Lower lobe of right lung (tissue), 2 donors: ENCODE data around the gene SULT4A1. TPM values are rescaled to one million over a fixed set of nuclear protein-coding genes. Genes with fewer than 3 reads are reported as not detected.

Experiments
- ATAC-seq, 2 donors: fragments of 200-7000 bp; cut with Tn5 transposase; one replicate each; pipeline ENCODE4 v1.9.1; 2020 to 2022; ENCODE audit warnings: mild to moderate bottlenecking in 2 of 2, moderate library complexity in 2 of 2
- DNase-seq: peaks from one replicate; pipeline ENCODE4 v3.0.0-alpha.2; 2020
- H3K27ac ChIP-seq: fragments of 200-600 bp; one replicate; pipeline ENCODE4 v1.8.0; 2022
- H3K27me3 ChIP-seq: fragments of 200-600 bp; one replicate; pipeline ENCODE4 v1.8.0; 2022; ENCODE audit warnings: low read depth
- H3K36me3 ChIP-seq: fragments of 200-600 bp; one replicate; pipeline ENCODE4 v1.8.0; 2022; ENCODE audit warnings: mild to moderate bottlenecking
- H3K4me1 ChIP-seq: fragments of 200-600 bp; one replicate; pipeline ENCODE4 v1.8.0; 2022
- H3K4me3 ChIP-seq: fragments of 200-600 bp; one replicate; pipeline ENCODE4 v1.8.0; 2022; ENCODE audit warnings: mild to moderate bottlenecking
- H3K9me3 ChIP-seq: fragments of 200-600 bp; one replicate; pipeline ENCODE4 v1.8.0; 2022
- intact Hi-C: fragments of 100-400 bp; cut with DNase I; formaldehyde crosslinking; loops from one replicate; pipeline ENCODE4 v1.11.0; 2022
- total RNA-seq: library from RNA; stranded (reverse); fragmentation: NEBNext Ultra II Directional; extraction: Animal tissue kit (Norgen Biotek cat#: 25700); gene quantifications from one replicate; pipeline ENCODE4 v1.2.1, GENCODE V29; 2021
- TF ChIP-seq, protein P1 (sequence below): fragments of 200-600 bp; IDR thresholded peaks from one replicate; pipeline ENCODE4 v1.8.0; 2022; ENCODE audit warnings: antibody characterized with exemption, mild to moderate bottlenecking
- donor health status: DM: no; HTN: yes; CAD: no; lungs with severe emphysema.

The SULT4A1 gene
- total RNA-seq, 1 donor from 2014 or later, result not detected

DNA sequence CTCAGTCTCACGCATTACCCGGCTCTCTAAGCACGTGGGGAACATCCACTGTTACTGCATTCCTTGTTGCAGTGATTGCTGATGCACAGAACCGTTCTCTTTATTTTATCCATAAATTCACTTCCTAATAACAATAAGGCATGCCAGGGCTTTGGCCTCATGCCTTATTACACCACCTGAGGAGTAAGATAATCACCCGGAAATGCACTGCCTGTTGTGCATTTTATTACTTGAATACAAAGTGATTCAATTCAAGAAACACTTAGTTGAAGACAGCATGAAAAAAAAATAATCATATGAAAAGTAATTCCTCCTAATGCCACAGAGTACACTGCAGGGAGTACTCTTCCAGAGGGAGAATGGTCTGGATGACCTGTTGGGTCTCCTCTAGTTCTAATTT is 69.4 kb downstream of the SULT4A1 start:
- Histone ChIP-seq H3K4me1 (no peaks in the 10 kb centered on the region), H3K27me3 (no peaks in the 10 kb centered on the region), H3K4me3 (no peak overlapping the region), H3K27ac (no peak overlapping the region), H3K9me3 (no peaks in the 10 kb centered on the region), H3K36me3 (no peaks in the 10 kb centered on the region)
- no peak for ATAC-seq
- intact Hi-C loops, result no loop called here
- DNase-seq, result no peak
- TF ChIP-seq, protein P1, sequence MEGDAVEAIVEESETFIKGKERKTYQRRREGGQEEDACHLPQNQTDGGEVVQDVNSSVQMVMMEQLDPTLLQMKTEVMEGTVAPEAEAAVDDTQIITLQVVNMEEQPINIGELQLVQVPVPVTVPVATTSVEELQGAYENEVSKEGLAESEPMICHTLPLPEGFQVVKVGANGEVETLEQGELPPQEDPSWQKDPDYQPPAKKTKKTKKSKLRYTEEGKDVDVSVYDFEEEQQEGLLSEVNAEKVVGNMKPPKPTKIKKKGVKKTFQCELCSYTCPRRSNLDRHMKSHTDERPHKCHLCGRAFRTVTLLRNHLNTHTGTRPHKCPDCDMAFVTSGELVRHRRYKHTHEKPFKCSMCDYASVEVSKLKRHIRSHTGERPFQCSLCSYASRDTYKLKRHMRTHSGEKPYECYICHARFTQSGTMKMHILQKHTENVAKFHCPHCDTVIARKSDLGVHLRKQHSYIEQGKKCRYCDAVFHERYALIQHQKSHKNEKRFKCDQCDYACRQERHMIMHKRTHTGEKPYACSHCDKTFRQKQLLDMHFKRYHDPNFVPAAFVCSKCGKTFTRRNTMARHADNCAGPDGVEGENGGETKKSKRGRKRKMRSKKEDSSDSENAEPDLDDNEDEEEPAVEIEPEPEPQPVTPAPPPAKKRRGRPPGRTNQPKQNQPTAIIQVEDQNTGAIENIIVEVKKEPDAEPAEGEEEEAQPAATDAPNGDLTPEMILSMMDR, result no peak

DNA sequence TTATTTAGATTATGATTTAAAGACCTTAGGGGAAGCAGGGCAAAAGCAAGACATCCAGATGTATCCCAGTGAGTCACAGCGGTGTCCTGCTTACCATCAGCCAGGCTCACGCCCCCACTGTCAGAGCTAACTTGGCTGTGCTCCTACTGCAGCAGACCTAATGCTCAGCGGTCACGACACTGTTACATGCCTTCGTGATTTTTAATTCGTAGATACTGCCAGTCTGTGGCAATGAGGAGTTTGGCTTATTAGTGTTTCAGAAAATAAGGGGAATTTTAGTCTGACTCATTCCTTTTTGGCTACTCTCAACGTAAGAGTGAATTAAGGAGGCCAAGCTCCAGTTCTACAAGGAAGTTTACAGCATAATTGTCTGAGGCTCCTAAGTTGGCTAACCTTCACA is 72.9 kb downstream of the SULT4A1 start:
- intact Hi-C loops, result no loop called here
- TF ChIP-seq, protein P1, result no peak
- Histone ChIP-seq H3K9me3 (no peaks in the 10 kb centered on the region), H3K4me3 (no peak overlapping the region), H3K4me1 (no peaks in the 10 kb centered on the region), H3K36me3 (no peaks in the 10 kb centered on the region), H3K27me3 (no peaks in the 10 kb centered on the region), H3K27ac (no peak overlapping the region)
- ATAC-seq (peak; percentile 51 to 74), DNase-seq (no peak)

DNA sequence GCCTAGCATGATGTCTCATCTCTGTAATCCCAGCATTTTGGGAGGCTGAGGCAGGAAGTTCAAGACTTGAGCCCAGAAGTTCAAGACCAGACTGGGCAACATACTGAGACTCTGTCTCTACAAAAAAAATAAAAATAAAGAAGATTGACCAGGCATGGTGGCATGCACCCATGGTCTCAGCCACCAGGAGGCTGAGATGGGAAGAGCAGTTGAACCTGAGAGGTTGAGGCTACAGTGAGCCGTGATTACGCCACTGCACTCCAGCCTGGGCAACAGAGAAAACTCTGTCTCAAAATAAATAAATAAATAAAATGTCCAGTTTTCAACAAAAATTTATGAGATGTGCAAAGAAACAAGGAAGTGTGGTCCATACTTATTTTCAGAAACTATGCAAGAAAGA is 78.5 kb downstream of the SULT4A1 start:
- Histone ChIP-seq H3K36me3 (no peaks in the 10 kb centered on the region), H3K4me3 (no peak overlapping the region), H3K9me3 (no peaks in the 10 kb centered on the region), H3K27me3 (no peaks in the 10 kb centered on the region), H3K4me1 (no peaks in the 10 kb centered on the region), H3K27ac (no peak overlapping the region)
- TF ChIP-seq, protein P1, result no peak
- intact Hi-C loops, result no loop called here
- DNase-seq (no peak), ATAC-seq (no peak)

DNA sequence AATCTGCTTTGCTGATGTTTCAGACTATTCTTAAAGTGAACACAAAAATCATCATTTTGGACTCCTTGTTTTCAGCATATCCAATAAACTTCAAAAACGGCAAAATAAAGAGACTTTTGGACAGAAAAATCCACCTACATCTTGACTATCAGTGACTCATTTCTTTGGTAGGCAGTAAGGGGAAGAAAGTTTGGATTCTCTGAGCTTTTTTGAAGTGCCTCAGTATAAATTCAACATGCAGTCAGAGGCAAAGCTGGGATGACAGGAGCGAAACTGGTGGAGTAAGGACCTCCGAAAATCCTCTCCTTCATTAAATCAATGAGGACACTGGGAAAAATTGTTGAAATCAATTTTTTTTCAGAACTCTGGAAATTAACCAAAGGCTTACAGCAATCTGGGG is 79.9 kb downstream of the SULT4A1 start:
- Histone ChIP-seq H3K4me1 (no peaks in the 10 kb centered on the region), H3K4me3 (no peak overlapping the region), H3K36me3 (no peaks in the 10 kb centered on the region), H3K9me3 (no peaks in the 10 kb centered on the region), H3K27ac (no peak overlapping the region), H3K27me3 (no peaks in the 10 kb centered on the region)
- no peak for ATAC-seq
- TF ChIP-seq, protein P1, result no peak
- intact Hi-C loops, result no loop called here
- no peak for DNase-seq

DNA sequence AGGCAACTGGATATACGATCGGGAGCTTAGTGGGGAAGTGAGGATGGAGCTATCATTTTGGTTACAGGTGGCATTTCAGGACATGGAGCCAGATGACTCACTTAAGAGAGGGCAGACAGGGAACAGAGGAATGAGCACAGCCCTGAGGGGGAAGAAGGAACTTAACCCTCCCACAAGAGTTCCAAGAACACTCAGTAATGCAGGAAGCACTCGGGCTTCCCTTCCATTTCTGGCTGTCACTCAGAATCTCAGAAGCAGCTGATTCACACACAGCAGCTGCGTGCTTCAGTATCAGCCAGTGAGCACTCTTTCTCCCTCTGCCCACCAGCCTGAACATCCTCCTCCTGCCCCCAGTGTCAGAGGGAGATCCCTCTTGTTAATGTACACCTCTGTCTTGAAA is 85.0 kb downstream of the SULT4A1 start:
- Histone ChIP-seq H3K27me3 (no peaks in the 10 kb centered on the region), H3K27ac (no peak overlapping the region), H3K9me3 (no peaks in the 10 kb centered on the region), H3K36me3 (no peaks in the 10 kb centered on the region), H3K4me3 (no peak overlapping the region), H3K4me1 (no peaks in the 10 kb centered on the region)
- DNase-seq, result no peak
- intact Hi-C loops, result no loop called here
- ATAC-seq, result peak in 1 of 2 donors; percentile 65
- TF ChIP-seq, protein P1, result no peak

DNA sequence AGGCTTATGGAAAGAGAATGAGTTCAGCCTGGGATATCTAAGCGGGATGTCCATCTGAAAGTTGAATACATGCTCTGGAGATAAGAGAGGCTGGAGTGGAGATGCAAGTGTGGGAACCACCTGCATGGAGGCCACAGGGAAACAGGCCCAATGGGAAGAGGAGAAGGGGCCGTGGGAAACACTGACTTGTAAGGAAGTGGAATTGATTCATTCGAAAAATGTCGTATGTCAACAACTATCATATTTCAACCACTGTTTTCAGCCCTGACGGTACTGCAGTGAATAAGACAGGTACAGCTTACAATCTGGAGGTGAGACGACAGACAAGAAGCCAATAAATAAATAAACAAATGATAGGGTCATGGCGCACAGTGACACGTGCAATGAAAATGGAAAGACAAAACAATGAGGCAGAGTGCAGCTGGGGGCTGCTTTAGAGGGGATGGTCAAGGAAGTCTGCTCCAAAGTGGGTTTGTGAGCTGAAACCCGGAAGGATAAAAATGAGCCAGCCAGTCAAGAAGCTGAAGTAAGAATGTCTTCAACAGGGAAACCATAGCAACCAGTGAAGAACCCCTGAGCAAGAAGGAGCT is 86.1 kb downstream of the SULT4A1 start:
- intact Hi-C loops, result no loop called here
- no peaks in the 10 kb centered on the region for H3K27me3 ChIP-seq
- DNase-seq (no peak), ATAC-seq (no peak)
- no peaks in the 10 kb centered on the region for H3K4me1 ChIP-seq
- no peaks in the 10 kb centered on the region for H3K36me3 ChIP-seq
- TF ChIP-seq, protein P1, result no peak
- no peaks in the 10 kb centered on the region for H3K9me3 ChIP-seq
- H3K27ac ChIP-seq, result no peak overlapping the region
- H3K4me3 ChIP-seq, result no peak overlapping the region
